Stimulated activated CD4-positive, alpha-beta T cell treated with anti-CD3 and anti-CD28 coated beads, Interleukin-4, amount 100 ng/mL, for 1 hour (primary cell): ENCODE data around the gene TMCC1.
"Not testable (repeated sequence)": the region's sequence is repeated elsewhere in the genome, so short reads cannot be mapped to it uniquely, and the experiment has no call there.

Experiments used
- DNase-seq: peaks from one replicate; pipeline ENCODE4 v3.0.0-alpha.2; 2020

TMCC1 gene

DNA sequence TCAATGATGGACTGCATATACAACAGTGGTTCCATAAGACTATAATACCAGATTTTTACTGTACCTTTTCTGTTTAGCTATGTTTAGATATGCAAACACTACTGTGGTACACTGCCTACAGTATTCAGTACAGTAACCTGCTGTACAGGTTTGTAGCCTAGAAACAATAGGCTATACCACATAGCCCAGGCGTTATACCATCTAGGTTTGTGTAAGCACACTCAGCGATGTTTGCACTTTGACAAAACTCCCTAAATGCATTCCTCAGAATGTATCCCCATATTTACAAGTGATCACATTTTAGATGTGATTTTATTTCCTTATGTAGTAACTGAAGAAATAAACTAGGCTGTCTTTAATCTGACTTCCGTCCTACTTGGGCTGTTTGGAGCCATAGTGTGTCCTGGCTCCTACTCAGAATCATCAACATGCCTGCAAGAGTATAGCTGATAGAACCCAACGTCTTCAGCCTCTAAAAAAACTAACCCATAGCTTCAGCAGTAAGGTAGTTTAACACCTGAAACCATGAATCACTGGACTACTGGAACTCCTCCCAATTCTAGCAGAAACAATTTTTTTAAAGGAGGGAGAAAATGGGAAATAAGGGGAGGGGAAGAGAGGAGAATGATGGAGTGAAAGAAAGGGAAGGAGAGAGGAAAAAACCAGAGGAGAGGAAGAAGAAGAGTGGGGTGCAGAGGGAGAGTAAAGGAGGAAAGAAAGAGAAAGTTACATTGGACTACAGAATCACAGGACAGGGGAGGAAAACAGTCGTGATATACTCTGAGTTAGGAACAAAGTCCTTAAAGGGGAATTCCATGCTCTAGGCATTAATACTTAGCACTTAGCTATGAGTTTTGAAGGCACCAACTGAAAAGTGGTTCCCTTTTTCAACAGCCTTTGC lies 219.4 kb downstream of the TMCC1 start:
- no peak for DNase-seq

GRCh38 chr3:129673012-129673411 lies 220.5 kb downstream of the TMCC1 start:
- DNase-seq, result no peak

- no peak for DNase-seq
Observed at GRCh38 chr3:129672412-129672811, 221.1 kb downstream of the TMCC1 start.

GRCh38 chr3:129665024-129665768 lies 228.3 kb downstream of the TMCC1 start:
- DNase-seq, result no peak

- DNase-seq, result no peak
Observed at GRCh38 chr3:129663930-129664646, 229.4 kb downstream of the TMCC1 start.

- DNase-seq, result no peak
Observed at GRCh38 chr3:129663045-129663446, 230.5 kb downstream of the TMCC1 start.

GRCh38 chr3:129662191-129662608 lies 231.3 kb downstream of the TMCC1 start:
- no peak for DNase-seq

DNA sequence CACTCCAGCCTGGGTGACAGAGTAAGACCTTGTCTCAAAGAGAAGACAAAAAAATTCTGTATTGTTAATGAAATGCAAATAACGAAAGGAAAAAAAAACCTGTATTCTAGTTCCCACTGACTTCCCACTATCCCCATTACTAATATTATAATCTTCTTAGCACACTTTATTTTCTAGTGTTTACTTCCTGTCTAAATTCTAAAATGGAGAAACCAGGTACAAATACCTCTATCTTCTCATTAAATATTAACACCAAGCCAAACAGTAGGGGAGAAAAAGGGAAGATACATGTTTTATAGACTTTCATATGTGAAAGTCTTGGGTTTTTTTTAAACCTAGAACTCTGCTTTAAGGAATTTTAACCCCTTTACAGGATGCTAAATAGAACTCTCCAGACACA lies 231.7 kb downstream of the TMCC1 start:
- no peak for DNase-seq

DNA sequence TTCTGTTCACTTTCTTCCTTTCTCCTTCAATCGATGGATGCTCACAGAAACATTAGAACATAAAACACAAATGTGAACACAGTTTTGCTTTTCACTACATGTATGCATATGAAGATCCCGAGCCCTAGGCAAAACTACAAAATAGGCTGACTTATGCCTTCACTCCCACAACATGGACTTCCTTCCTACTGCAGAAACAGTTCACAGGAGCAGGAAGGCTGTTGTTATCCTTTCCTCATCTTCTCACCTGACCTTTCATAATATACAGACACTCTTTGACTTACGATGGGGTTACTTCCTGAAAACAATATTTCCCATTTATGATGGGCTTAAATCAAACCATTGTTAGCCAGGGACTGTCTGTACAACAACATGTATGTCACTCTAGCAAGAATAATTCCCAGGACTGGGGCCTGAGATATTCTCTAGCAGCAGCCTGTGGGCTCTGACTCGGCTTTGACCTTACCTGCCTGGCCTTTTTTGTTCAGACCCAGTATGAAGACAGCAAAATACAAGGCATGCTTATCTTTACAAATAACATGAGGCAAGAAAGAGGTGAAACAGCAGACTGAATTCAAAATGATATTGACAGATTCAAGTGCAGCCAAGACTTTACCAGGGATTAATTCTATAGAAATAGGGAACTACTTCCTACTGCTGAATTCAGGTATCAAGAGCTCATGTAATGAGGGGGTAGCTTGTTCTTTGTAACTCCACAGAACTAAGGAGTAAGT lies 235.2 kb downstream of the TMCC1 start:
- no peak for DNase-seq

DNA sequence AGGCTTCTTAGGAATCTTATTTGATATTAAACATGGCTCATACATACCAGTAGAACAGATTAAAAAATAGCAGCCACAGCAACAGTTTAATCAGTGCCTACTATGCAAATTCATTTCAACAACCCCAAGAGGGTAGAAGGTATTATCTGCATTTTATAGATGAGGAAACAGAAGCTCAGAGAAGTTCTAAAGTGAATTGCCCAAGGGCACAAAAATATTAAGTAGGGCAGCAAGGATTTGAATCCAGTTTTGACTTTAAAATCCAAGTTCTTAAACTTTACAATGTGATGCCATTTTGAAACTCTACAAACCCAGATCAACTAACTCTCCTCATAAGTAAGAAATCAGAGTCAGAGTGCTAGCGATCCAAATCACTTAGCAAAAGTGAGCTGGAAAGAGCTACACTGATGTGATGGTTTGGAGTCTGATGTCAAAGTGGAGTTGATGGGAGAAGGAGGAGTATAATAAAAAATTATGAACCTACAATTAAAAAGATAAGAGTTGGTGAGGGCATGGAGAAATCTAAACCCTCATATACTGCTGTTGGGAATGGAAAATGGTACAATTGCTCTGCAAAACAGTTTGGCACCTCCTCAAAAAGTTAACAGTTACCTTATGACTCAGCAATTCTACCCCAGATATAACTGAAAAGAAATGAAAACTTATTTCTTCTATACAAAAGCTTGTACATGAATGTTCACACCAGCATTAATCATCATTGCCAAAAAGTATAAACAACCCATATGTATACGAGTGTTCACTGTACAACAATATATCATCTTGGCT lies 236.1 kb downstream of the TMCC1 start:
- no peak for DNase-seq

DNA sequence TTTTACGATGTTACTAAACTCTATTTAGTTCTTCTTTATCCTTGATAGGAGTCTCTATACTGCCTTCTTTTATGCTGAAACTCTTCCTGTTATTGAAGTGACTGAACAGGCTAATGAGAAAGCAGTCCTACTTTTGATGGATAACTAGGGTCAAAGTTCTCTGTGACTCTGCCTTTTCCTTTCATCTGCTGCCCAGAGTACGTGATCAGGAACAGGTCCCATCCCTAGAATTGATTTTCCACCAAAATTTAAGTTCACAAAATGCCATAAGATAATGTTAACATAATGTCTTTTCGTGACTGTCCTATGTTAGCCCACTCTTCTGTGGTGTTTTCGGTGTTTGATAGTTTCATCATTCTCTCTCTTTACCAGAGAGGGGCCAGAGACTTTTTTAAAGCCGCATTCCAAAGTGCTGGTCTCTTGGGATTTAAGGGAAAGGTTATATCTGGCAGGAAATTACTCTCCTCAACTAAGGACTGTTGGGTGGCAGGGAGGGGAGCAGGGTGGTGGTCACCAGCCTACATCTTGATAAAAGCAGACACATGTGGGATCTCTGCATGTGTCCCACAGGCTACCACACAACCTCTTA lies 236.8 kb downstream of the TMCC1 start:
- DNase-seq, result no peak

DNA sequence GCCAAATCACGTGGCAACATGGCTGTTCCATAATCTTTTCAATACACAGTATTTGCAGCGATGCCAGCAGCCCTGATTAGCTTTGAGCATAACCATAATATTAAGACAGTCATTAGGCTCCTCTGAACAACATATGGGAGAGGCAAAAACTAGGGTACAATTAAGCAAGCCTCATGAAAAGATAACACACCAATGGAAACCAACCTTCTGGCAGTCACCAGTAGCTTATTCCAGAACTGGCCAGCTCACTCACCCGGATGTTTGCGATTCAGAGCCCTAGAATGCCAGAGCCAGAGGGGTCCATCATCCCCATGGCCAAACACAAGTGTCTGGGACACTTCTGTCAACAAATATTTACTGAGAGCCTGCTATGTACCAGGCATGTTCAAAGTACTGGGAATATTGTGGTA lies 238.2 kb downstream of the TMCC1 start:
- DNase-seq, result no peak

GRCh38 chr3:129654131-129654530 lies 239.4 kb downstream of the TMCC1 start:
- no peak for DNase-seq

- no peak for DNase-seq
Observed at GRCh38 chr3:129653019-129653418, 240.5 kb downstream of the TMCC1 start.

- no peak for DNase-seq
Observed at GRCh38 chr3:129651435-129652202, 241.9 kb downstream of the TMCC1 start.

GRCh38 chr3:129650256-129650872 lies 243.1 kb downstream of the TMCC1 start:
- peak; percentile 49 for DNase-seq

DNA sequence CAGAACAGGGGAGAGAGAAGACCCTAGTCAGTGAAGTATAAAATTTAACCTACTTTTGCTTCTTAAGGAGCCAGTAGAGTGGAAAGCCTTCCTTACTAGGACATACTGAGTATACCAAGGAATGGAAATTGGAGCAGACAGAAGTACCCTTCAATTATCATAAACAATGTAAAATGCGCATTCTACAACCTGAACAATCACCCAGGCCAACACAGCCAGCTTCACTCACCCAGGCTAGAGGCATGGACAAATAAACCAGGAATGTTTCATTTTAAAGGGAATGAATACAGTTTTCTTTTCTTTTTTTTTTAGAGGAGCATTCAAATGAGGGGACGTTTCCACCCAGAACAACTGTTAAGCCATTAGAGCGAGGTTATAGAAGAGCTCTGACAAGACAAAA lies 245.1 kb downstream of the TMCC1 start:
- DNase-seq, result no peak

DNA sequence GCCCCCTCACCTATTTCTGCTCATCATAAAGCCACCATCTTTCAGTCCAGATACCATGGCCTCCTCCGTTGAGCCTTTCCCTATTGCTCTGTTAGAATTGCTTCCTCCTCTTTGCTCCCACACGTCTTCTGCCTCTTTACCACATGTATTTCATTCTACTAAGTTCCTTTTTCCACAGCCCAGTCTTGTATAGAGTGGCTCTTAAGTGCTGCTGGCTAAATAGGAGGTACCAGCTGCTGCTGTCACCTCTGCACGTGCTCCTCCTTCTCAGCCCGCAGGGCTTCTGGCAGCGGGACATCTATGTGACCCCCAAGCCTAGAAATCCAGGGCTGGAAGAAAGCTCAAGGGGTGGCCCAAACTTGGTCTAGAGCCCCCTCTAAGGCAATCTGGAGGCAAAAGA lies 248.2 kb downstream of the TMCC1 start:
- DNase-seq, result no peak

GRCh38 chr3:129644836-129645235 lies 248.7 kb downstream of the TMCC1 start:
- no peak for DNase-seq

DNA sequence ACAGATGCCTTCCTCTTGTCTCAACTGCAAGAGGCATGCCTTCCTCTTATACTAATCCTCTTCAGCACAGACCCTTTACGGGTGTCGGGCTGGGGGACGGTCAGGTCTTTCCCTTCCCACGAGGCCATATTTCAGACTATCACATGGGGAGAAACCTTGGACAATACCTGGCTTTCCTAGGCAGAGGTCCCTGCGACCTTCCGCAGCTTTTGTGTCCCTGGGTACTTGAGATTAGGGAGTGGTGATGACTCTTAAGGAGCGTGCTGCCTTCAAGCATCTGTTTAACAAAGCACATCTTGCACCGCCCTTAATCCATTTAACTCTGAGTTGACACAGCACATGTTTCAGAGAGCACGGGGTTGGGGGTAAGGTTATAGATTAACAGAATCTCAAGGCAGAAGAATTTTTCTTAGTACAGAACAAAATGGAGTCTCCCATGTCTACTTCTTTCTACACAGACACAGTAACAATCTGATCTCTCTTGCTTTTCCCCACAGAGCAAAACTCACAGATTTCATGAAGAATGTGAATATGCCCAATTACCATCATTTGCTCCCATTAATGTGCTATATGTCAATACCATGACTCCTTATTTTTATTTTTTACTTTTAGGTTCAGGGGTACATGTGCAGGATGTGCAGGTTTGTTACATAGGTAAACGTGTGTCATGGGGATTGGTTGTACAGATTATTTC lies 251.8 kb downstream of the TMCC1 start:
- DNase-seq, result not testable (repeated sequence)
